H1 (cell line): ENCODE results near the gene CELF6. TPM values are rescaled to one million over a fixed set of nuclear protein-coding genes. Genes with fewer than 3 reads are reported as not detected.

Experiments used
- CTCF ChIA-PET: fragments of 300-600 bp; sonication (Branson Sonifier 250); formaldehyde crosslinking; loops from one replicate; lab custom pipeline; 2021; ENCODE audit not compliant: partially characterized antibody; lab: Charles Lee
- POLR2A ChIA-PET: fragments of 300-600 bp; sonication (Branson Sonifier 250); formaldehyde crosslinking; loops from one replicate; lab custom pipeline; 2021; ENCODE audit warnings: inconsistent platforms; ENCODE audit not compliant: partially characterized antibody; lab: Charles Lee
- DNase-seq, 2 experiments: peaks; one replicate each; pipeline versions ENCODE4 v3.0.0 to v3.0.0-alpha.2; 2010 to 2022; ENCODE audit warnings: low spot score in 2 of 2, low read depth in 1 of 2, mixed read lengths in 1 of 2
- FAIRE-seq: peaks from 2 replicates; lab custom pipeline; 2011; peaks lifted over from hg19 to GRCh38; lab: Jason Lieb, UNC
- H2AFZ ChIP-seq: 2 replicates; pipeline ENCODE4 v1.8.1; 2012; ENCODE audit warnings: low read length, inconsistent platforms
- H2AK5ac ChIP-seq: 2 replicates; pipeline ENCODE4 v1.6.1; 2013; ENCODE audit warnings: low read depth, low read length
- H2BK120ac ChIP-seq: replicated peaks from 2 replicates; pipeline ENCODE3; 2013; ENCODE audit warnings: low read depth, low read length, inconsistent platforms
- H2BK12ac ChIP-seq: 2 replicates; pipeline ENCODE4 v1.6.1; 2013; ENCODE audit warnings: low read depth, low read length
- H2BK15ac ChIP-seq: 2 replicates; pipeline ENCODE4 v1.6.1; 2013; ENCODE audit warnings: low read length
- H2BK20ac ChIP-seq: 2 replicates; pipeline ENCODE4 v1.6.1; 2013; ENCODE audit warnings: low read length
- H2BK5ac ChIP-seq: 2 replicates; pipeline ENCODE4 v1.6.1; 2013; ENCODE audit warnings: low read depth, low read length
- H3K14ac ChIP-seq: 2 replicates; pipeline ENCODE4 v1.6.1; 2013; ENCODE audit warnings: inconsistent platforms; ENCODE audit not compliant: insufficient read length
- H3K18ac ChIP-seq: 2 replicates; pipeline ENCODE4 v1.6.1; 2013; ENCODE audit warnings: low read length; ENCODE audit errors: extremely low read depth
- H3K23ac ChIP-seq: 2 replicates; pipeline ENCODE4 v1.6.1; 2013; ENCODE audit warnings: inconsistent platforms; ENCODE audit not compliant: insufficient read length
- H3K23me2 ChIP-seq: 2 replicates; pipeline ENCODE4 v1.6.1; 2013; ENCODE audit warnings: low read depth, low read length
- H3K27ac ChIP-seq: 2 replicates; pipeline ENCODE4 v1.6.1; 2011; ENCODE audit warnings: low read depth, low read length, inconsistent platforms
- H3K27me3 ChIP-seq, 4 experiments: replicated peaks in 1 of 4; 1 replicate in 1 of 4; 2 replicates in 3 of 4; pipeline versions ENCODE4 v1.6.1 to v1.8.1; 2011 to 2013; ENCODE audit warnings: low read length in 3 of 4, mild to moderate bottlenecking in 3 of 4, inconsistent platforms in 2 of 4, mixed read lengths in 2 of 4, moderate library complexity in 1 of 4; ENCODE audit not compliant: control insufficient read depth in 3 of 4, insufficient read depth in 3 of 4; ENCODE audit errors: extremely low read depth in 1 of 4
- H3K36me3 ChIP-seq, 4 experiments: 2 replicates each; pipeline versions ENCODE4 v1.6.1 to v1.8.1; 2011 to 2013; ENCODE audit warnings: mild to moderate bottlenecking in 4 of 4, low read length in 3 of 4, moderate library complexity in 2 of 4, control low read depth in 1 of 4, inconsistent platforms in 1 of 4; ENCODE audit not compliant: insufficient read depth in 4 of 4, control insufficient read depth in 2 of 4
- H3K4ac ChIP-seq: replicated peaks from 2 replicates; pipeline ENCODE3; 2013; ENCODE audit warnings: low read length, low read depth, mixed read lengths, inconsistent platforms; ENCODE audit not compliant: insufficient read length
- H3K4me1 ChIP-seq, 4 experiments: replicated peaks in 1 of 4; 1 replicate in 1 of 4; 2 replicates in 3 of 4; pipeline versions ENCODE4 v1.6.1 to v1.8.1; 2011 to 2013; ENCODE audit warnings: low read length in 3 of 4, inconsistent platforms in 2 of 4, mixed read lengths in 1 of 4; ENCODE audit not compliant: insufficient read depth in 4 of 4, control insufficient read depth in 3 of 4
- H3K4me2 ChIP-seq, 2 experiments: 2 replicates each; pipeline versions ENCODE4 v1.6.1 to v1.8.1; 2011 to 2013; ENCODE audit warnings: low read depth in 2 of 2, low read length in 2 of 2, control low read depth in 1 of 2, inconsistent platforms in 1 of 2, mild to moderate bottlenecking in 1 of 2; ENCODE audit not compliant: insufficient read depth in 1 of 2
- H3K4me3 ChIP-seq, 4 experiments: fragments of 200-600, 300-600 bp in 1 of 4; sonication (generic), shearing (Covaris generic), sonication (Bioruptor Twin) in 1 of 4; 2 replicates each; pipeline versions ENCODE4 v1.5.1 to v1.8.1; 2011 to 2016; ENCODE audit warnings: low read length in 4 of 4, low read depth in 3 of 4, control low read depth in 2 of 4, inconsistent platforms in 2 of 4, mild to moderate bottlenecking in 2 of 4, mixed read lengths in 1 of 4, moderate library complexity in 1 of 4; ENCODE audit not compliant: insufficient read depth in 2 of 4; ENCODE audit errors: extremely low read depth in 1 of 4
- H3K56ac ChIP-seq: replicated peaks from 2 replicates; pipeline ENCODE3; 2013; ENCODE audit warnings: low read depth, mild to moderate bottlenecking, mixed read lengths, low read length, inconsistent platforms; ENCODE audit not compliant: insufficient read length
- H3K79me1 ChIP-seq: 2 replicates; pipeline ENCODE4 v1.6.1; 2013; ENCODE audit warnings: low read depth, low read length, control low read depth
- H3K79me2 ChIP-seq, 2 experiments: 2 replicates each; pipeline versions ENCODE4 v1.6.1 to v1.8.1; 2012 to 2013; ENCODE audit warnings: low read length in 2 of 2, mild to moderate bottlenecking in 2 of 2, inconsistent platforms in 1 of 2; ENCODE audit not compliant: insufficient read depth in 2 of 2, control insufficient read depth in 1 of 2
- H3K9ac ChIP-seq, 4 experiments: replicated peaks in 1 of 4; 1 replicate in 1 of 4; 2 replicates in 3 of 4; pipeline versions ENCODE4 v1.6.1 to v1.8.1; 2011 to 2013; ENCODE audit warnings: low read depth in 3 of 4, low read length in 3 of 4, control low read depth in 2 of 4, mild to moderate bottlenecking in 2 of 4, moderate library complexity in 2 of 4, inconsistent platforms in 1 of 4; ENCODE audit errors: extremely low read depth in 1 of 4
- H3K9me3 ChIP-seq, 2 experiments: 2 replicates each; pipeline versions ENCODE4 v1.6.1 to v1.8.1; 2012 to 2013; ENCODE audit warnings: mild to moderate bottlenecking in 2 of 2, moderate library complexity in 2 of 2, control low read depth in 1 of 2, inconsistent platforms in 1 of 2, low read depth in 1 of 2, low read length in 1 of 2, mixed read lengths in 1 of 2; ENCODE audit not compliant: insufficient read depth in 2 of 2
- H4K20me1 ChIP-seq, 2 experiments: replicated peaks in 1 of 2; 2 replicates each; pipeline versions ENCODE3 to v1.8.1; 2011 to 2013; ENCODE audit warnings: inconsistent platforms in 2 of 2, low read length in 2 of 2, mild to moderate bottlenecking in 1 of 2; ENCODE audit not compliant: insufficient read depth in 2 of 2, control insufficient read depth in 1 of 2
- H4K5ac ChIP-seq: 2 replicates; pipeline ENCODE4 v1.6.1; 2013; ENCODE audit warnings: low read length, low read depth, mixed read lengths, inconsistent platforms; ENCODE audit not compliant: insufficient read length
- H4K8ac ChIP-seq: 2 replicates; pipeline ENCODE4 v1.8.0; 2013; ENCODE audit warnings: mild to moderate bottlenecking, moderate library complexity, low read length, inconsistent platforms; ENCODE audit not compliant: insufficient read depth; ENCODE audit errors: extremely low read depth
- H4K91ac ChIP-seq: replicated peaks from 2 replicates; pipeline ENCODE3; 2013; ENCODE audit warnings: low read length, mixed read lengths, inconsistent platforms; ENCODE audit not compliant: insufficient read length
- RAD21 ChIP-seq, 2 experiments: IDR thresholded peaks in 1 of 2; conservative IDR thresholded peaks in 1 of 2; 2 replicates each; pipeline ENCODE4 v1.6.1; 2011; ENCODE audit warnings: low read depth in 2 of 2, low read length in 2 of 2, improper control_type of control experiment in 1 of 2, inconsistent platforms in 1 of 2, mild to moderate bottlenecking in 1 of 2, moderate library complexity in 1 of 2
- RFX5 ChIP-seq: IDR thresholded peaks from 2 replicates; pipeline ENCODE4 v1.6.1; 2011; ENCODE audit warnings: low read depth, low read length, improper control_type of control experiment, borderline replicate concordance
- TEAD4 ChIP-seq: IDR thresholded peaks from 2 replicates; pipeline ENCODE4 v1.6.1; 2012; ENCODE audit warnings: low read depth, low read length, inconsistent platforms, mixed read lengths
- YY1 ChIP-seq: IDR thresholded peaks from 2 replicates; pipeline ENCODE4 v1.6.1; 2011; ENCODE audit warnings: low read depth, mild to moderate bottlenecking, low read length
- WGBS, 2 experiments: shearing (Covaris generic) in 1 of 2; methylation state at CpG; one replicate each; pipeline versions ENCODE4 v1.1.6 to v1.1.7; 2013 to 2015; ENCODE audit warnings: low lambda C conversion rate in 2 of 2, mixed read lengths in 2 of 2, inconsistent platforms in 1 of 2, low coverage in 1 of 2, missing lambda C conversion rate in 1 of 2; ENCODE audit not compliant: insufficient replicate concordance in 2 of 2, insufficient coverage in 1 of 2, insufficient read length in 1 of 2; ENCODE audit errors: extremely low coverage in 1 of 2, missing lambda C conversion rate in 1 of 2; 5-methylcytosine and 5-hydroxymethylcytosine counted together
- polyA plus RNA-seq, 7 experiments: library from polyadenylated mRNA; depleted of rRNA in 3 of 7; stranded (reverse) in 5 of 7; unstranded in 2 of 7; fragments of >200 nt in 5 of 7; fragments of 200-250 nt in 2 of 7; gene quantifications; 1 replicate in 5 of 7; 2 replicates in 1 of 7; 4 replicates in 1 of 7; pipeline versions ENCODE4 v1.2.1 to v1.2.3, GENCODE V29; 2011 to 2013; ENCODE audit warnings: missing spikeins in 2 of 7, mixed read lengths in 2 of 7
- total RNA-seq: library from RNA; stranded (reverse); fragmentation: NEBNext Ultra II Directional; extraction: Animal tissue kit (Norgen Biotek cat#: 25700); gene quantifications from 2 replicates; pipeline ENCODE4 v1.2.1, GENCODE V29; 2021
- TF ChIP-seq, protein P1 (sequence below), 3 experiments: IDR thresholded peaks; 1 replicate in 2 of 3; 2 replicates in 1 of 3; pipeline versions ENCODE4 v1.5.1 to v1.6.1; 2011; ENCODE audit warnings: low read length in 3 of 3, mild to moderate bottlenecking in 3 of 3, inconsistent platforms in 2 of 3, low read depth in 1 of 3, moderate library complexity in 1 of 3; ENCODE audit not compliant: insufficient read depth in 1 of 3; ENCODE audit errors: control extremely low read depth in 1 of 3
- TF ChIP-seq, protein P2 (sequence below): IDR thresholded peaks from 2 replicates; pipeline ENCODE4 v1.6.1; 2011; ENCODE audit warnings: low read depth, mild to moderate bottlenecking, low read length; ENCODE audit not compliant: insufficient read depth
- TF ChIP-seq, protein P3 (sequence below): IDR thresholded peaks from 2 replicates; pipeline ENCODE4 v1.6.1; 2012; ENCODE audit warnings: inconsistent platforms

Gene CELF6
- total and polyA plus RNA-seq, 2 of the 8 experiments (the other 6 are each of a cell fraction or from before 2014, with no cell fraction given), result 0.09 to 0.19 TPM

DNA sequence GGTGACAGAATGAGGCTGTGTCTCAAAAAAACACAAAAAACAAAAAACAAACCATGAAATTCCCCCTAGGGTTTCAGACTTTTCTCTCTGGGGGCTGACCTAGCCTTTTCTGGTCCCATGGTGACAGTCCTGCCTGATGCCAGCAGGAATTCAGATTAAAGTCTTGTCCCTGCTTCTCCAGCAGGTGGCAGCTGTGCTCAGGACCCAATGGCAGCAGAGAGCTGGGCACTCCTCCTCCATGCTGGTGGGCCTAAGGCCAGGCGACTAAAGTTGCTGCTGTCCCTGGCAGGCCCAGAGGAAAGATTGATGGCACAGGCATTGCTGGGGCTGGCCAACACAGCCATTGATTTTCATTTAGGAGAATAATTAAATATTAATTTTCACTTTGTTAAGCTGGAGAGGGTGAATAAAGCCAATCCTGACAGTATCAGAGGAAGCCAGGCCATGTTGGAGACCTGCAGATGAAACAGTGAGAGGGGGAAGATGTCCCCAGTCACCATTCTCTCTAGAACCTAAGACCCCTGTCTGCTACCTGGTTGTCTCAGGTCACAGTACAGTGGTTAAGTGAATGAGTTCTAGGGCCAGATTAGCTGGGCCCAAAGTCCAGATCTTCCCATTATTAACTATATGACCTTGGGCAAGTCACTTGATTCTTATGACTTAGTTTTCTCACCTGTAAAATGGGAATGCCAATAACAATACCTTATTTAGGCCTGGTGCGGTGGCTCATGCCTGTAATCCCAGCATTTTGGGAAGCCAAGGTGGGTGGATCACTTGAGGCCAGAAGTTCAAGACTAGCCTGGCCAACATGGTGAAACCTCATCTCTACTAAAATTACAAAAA is 7.1 kb downstream of the CELF6 start:
- Histone ChIP-seq H3K79me1 (no peaks in the 10 kb centered on the region), H3K23ac (no peak overlapping the region), H4K20me1 (no peaks in the 10 kb centered on the region), H3K79me2 (no peaks in the 10 kb centered on the region), H3K9ac (no peak overlapping the region), H4K8ac (no peak overlapping the region), H4K91ac (no peak overlapping the region), H3K4me2 (no peak overlapping the region), H2BK5ac (no peak overlapping the region), H2BK120ac (no peak overlapping the region), H3K36me3 (no peaks in the 10 kb centered on the region), H4K5ac (no peak overlapping the region), H2BK12ac (no peak overlapping the region), H2AK5ac (no peak overlapping the region), H3K27ac (no peak overlapping the region), H3K9me3 (no peaks in the 10 kb centered on the region), H3K4me1 (no peaks in the 10 kb centered on the region), H3K23me2 (no peaks in the 10 kb centered on the region), H3K4me3 (no peak overlapping the region), H3K4ac (no peak overlapping the region), H3K14ac (no peak overlapping the region), H3K18ac (no peak overlapping the region), H2BK20ac (no peak overlapping the region), H2AFZ (no peak overlapping the region), H2BK15ac (no peak overlapping the region), H3K27me3 (peaks cover 0 to 9% (median 4%) of the 10 kb centered on the region in 4 experiments; a peak in 4 of 7 replicates), H3K56ac (no peak overlapping the region)
- ChIA-PET POLR2A (interaction anchor here (0.9 to 1.2 kb wide), 2 partner anchors 62 to 82 kb away, joined by 3 read pairs; partner anchors contain the start of gene PKM), CTCF (interaction anchor here (0.6 to 4.6 kb wide), 20 partner anchors 8 to 386 kb away, joined by 3 to 30 read pairs (median 4); no protein-coding TSS in a partner anchor)
- WGBS, 2 experiments, result 72% methylated on average over 2 of the region's 2 CpGs; no CpG with 5 or more reads in 1 of the 2 experiments
- DNase-seq, result peak; percentile 38 to 70
- FAIRE-seq, result peak; percentile 82
- TF ChIP-seq, protein P1, sequence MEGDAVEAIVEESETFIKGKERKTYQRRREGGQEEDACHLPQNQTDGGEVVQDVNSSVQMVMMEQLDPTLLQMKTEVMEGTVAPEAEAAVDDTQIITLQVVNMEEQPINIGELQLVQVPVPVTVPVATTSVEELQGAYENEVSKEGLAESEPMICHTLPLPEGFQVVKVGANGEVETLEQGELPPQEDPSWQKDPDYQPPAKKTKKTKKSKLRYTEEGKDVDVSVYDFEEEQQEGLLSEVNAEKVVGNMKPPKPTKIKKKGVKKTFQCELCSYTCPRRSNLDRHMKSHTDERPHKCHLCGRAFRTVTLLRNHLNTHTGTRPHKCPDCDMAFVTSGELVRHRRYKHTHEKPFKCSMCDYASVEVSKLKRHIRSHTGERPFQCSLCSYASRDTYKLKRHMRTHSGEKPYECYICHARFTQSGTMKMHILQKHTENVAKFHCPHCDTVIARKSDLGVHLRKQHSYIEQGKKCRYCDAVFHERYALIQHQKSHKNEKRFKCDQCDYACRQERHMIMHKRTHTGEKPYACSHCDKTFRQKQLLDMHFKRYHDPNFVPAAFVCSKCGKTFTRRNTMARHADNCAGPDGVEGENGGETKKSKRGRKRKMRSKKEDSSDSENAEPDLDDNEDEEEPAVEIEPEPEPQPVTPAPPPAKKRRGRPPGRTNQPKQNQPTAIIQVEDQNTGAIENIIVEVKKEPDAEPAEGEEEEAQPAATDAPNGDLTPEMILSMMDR (IDR thresholded peaks at IDR 0.05; ENCODE audit: control extremely low read depth in 1 of 3, insufficient read depth in 1 of 3, low read depth in 1 of 3, low read length in 3 of 3), result peak; percentile 91 to 92 (median 91)
- TF ChIP-seq TEAD4 (0 out of 2 replicates have a peak, but pooled peaks have one; percentile 43), RAD21 (IDR thresholded peaks at IDR 0.05 in 1 of 2, conservative IDR thresholded peaks at IDR 0.05 in 1 of 2; ENCODE audit: low read depth in 2 of 2, low read length in 2 of 2) (peak; percentile 83 to 89), RFX5 (no peak), YY1 (peak; percentile 84)
- TF ChIP-seq, protein P2, sequence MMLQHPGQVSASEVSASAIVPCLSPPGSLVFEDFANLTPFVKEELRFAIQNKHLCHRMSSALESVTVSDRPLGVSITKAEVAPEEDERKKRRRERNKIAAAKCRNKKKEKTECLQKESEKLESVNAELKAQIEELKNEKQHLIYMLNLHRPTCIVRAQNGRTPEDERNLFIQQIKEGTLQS, result no peak
- TF ChIP-seq, protein P3, sequence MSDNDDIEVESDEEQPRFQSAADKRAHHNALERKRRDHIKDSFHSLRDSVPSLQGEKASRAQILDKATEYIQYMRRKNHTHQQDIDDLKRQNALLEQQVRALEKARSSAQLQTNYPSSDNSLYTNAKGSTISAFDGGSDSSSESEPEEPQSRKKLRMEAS, result no peak
